ENCODE data around the gene CAD.
A peak's percentile ranks its signal among the peaks of the same experiment; 100 is the strongest.

Gene CAD

DNA sequence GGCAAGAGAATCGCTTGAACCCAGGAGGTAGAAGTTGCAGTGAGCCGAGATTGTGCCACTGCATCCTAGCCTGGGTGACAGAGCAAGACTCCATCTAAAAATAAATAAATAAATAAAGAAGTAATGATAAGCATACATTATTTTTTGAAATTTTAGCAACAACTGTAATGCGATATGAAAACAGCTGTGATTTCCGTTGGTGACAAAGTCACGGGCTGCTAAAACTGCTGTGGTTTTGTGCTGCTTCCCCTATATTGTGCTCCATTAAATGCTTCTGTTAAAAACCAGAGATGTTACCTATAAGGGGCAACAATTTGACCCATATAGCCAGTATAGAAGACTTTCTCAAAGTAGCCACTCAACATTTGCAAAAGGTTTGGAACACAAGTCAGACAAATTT, 73.4 kb downstream of the CAD start:
- no peak overlapping the region for H3K4me3 ChIP-seq (ENCODE audit: low read depth, low read length)
- no peaks in the 10 kb centered on the region for H3K27me3 ChIP-seq (ENCODE audit: insufficient read depth, low read depth, severe bottlenecking)
- no peaks in the 10 kb centered on the region for H3K36me3 ChIP-seq
- no peak for DNase-seq
- no peaks in the 10 kb centered on the region for H3K9me3 ChIP-seq (ENCODE audit: severe bottlenecking)
- TF ChIP-seq, protein P1, sequence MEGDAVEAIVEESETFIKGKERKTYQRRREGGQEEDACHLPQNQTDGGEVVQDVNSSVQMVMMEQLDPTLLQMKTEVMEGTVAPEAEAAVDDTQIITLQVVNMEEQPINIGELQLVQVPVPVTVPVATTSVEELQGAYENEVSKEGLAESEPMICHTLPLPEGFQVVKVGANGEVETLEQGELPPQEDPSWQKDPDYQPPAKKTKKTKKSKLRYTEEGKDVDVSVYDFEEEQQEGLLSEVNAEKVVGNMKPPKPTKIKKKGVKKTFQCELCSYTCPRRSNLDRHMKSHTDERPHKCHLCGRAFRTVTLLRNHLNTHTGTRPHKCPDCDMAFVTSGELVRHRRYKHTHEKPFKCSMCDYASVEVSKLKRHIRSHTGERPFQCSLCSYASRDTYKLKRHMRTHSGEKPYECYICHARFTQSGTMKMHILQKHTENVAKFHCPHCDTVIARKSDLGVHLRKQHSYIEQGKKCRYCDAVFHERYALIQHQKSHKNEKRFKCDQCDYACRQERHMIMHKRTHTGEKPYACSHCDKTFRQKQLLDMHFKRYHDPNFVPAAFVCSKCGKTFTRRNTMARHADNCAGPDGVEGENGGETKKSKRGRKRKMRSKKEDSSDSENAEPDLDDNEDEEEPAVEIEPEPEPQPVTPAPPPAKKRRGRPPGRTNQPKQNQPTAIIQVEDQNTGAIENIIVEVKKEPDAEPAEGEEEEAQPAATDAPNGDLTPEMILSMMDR (IDR thresholded peaks at IDR 0.05; ENCODE audit: low read depth, low read length) = no peak
- H3K27ac ChIP-seq = no peak overlapping the region

DNA sequence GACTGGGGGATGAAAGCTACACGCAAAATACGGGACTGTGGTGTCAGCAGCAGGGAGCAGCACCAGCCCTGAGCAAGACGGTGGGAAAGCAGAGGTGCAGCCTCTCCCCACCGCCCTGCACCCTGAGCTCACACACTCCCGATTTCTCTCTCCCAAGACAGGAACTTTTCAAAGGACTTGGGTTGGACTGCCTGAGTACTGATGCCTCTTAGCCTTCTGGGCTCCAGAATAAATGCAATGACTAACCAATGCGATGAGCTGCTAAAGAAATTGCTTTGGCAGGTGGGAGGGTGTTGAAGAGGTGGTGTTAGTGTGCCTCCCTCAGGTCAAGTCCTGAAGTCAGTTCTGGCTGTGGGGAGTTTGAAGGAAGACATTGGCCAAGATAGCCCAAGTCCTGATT, 74.7 kb downstream of the CAD start:
- no peaks in the 10 kb centered on the region for H3K27me3 ChIP-seq (ENCODE audit: insufficient read depth, low read depth, severe bottlenecking)
- H3K36me3 ChIP-seq = no peaks in the 10 kb centered on the region
- H3K4me3 ChIP-seq (ENCODE audit: low read depth, low read length) = no peak overlapping the region
- H3K27ac ChIP-seq = no peak overlapping the region
- no peaks in the 10 kb centered on the region for H3K9me3 ChIP-seq (ENCODE audit: severe bottlenecking)
- DNase-seq = peak; percentile 57
- TF ChIP-seq, protein P1 (IDR thresholded peaks at IDR 0.05; ENCODE audit: low read depth, low read length) = peak; percentile 79

Measured in WERI-Rb-1 (cell line).